NB4 (cell line): ENCODE measurements around the gene FAM181A.

Source experiments
- DNase-seq: peaks from one replicate; pipeline ENCODE4 v3.0.0; 2010; ENCODE audit warnings: low read depth
- H3K4me3 ChIP-seq: one replicate; pipeline ENCODE4 v1.5.1; 2011; ENCODE audit warnings: mild to moderate bottlenecking, low read depth, low read length, moderate library complexity
- MYC ChIP-seq: IDR thresholded peaks from 2 replicates; pipeline ENCODE4 v1.6.1; 2011; ENCODE audit warnings: low read depth, low read length
- POLR2A ChIP-seq: IDR thresholded peaks from 2 replicates; pipeline ENCODE4 v1.6.1; 2011; ENCODE audit warnings: mild to moderate bottlenecking; ENCODE audit not compliant: insufficient read length; ENCODE audit errors: extremely low read depth
- TF ChIP-seq, protein P1 (sequence below): IDR thresholded peaks from 2 replicates; pipeline ENCODE4 v1.6.1; 2011; ENCODE audit warnings: low read depth, low read length
- TF ChIP-seq, protein P2 (sequence below): IDR thresholded peaks from one replicate; pipeline ENCODE4 v1.5.1; 2012; ENCODE audit warnings: low read depth, low read length

FAM181A gene

DNA sequence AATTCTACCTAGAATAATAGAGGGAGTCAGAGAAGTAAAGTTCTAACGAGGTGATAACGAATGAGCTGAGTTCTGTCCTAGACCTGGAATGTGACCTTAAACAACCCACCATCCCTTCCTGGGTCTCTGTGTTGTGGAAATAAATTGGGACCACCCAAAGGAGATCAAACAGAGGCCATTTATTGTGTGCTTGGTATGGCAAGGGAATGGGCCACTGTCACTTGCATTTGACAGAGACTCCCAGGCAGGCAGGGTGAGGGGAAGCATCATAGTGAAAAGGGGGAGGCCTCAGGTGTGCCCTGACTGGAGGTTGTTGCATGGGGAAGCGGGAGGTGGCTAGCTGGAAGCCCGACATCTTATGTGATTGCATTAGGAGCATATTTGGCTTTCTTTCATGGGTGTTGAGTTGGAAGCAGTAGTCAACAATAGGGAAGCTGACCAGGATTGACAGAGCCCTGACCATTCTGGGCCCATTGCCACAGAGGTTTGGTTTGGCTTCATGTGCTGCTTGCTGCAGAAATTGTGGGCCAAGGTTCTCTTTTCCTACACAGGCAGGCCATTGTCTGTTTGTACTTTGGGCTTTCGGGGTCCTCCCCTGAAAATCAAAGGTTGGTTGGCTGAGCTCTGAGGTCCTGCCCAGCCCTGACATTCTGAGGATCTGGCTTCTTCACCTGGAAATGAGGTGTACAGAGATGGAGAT is 17.6 kb upstream of the FAM181A start:
- TF ChIP-seq, protein P1, sequence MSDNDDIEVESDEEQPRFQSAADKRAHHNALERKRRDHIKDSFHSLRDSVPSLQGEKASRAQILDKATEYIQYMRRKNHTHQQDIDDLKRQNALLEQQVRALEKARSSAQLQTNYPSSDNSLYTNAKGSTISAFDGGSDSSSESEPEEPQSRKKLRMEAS = no peak
- TF ChIP-seq POLR2A (no peak), MYC (no peak)
- TF ChIP-seq, protein P2, sequence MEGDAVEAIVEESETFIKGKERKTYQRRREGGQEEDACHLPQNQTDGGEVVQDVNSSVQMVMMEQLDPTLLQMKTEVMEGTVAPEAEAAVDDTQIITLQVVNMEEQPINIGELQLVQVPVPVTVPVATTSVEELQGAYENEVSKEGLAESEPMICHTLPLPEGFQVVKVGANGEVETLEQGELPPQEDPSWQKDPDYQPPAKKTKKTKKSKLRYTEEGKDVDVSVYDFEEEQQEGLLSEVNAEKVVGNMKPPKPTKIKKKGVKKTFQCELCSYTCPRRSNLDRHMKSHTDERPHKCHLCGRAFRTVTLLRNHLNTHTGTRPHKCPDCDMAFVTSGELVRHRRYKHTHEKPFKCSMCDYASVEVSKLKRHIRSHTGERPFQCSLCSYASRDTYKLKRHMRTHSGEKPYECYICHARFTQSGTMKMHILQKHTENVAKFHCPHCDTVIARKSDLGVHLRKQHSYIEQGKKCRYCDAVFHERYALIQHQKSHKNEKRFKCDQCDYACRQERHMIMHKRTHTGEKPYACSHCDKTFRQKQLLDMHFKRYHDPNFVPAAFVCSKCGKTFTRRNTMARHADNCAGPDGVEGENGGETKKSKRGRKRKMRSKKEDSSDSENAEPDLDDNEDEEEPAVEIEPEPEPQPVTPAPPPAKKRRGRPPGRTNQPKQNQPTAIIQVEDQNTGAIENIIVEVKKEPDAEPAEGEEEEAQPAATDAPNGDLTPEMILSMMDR = no peak
- no peak overlapping the region for H3K4me3 ChIP-seq
- no peak for DNase-seq

DNA sequence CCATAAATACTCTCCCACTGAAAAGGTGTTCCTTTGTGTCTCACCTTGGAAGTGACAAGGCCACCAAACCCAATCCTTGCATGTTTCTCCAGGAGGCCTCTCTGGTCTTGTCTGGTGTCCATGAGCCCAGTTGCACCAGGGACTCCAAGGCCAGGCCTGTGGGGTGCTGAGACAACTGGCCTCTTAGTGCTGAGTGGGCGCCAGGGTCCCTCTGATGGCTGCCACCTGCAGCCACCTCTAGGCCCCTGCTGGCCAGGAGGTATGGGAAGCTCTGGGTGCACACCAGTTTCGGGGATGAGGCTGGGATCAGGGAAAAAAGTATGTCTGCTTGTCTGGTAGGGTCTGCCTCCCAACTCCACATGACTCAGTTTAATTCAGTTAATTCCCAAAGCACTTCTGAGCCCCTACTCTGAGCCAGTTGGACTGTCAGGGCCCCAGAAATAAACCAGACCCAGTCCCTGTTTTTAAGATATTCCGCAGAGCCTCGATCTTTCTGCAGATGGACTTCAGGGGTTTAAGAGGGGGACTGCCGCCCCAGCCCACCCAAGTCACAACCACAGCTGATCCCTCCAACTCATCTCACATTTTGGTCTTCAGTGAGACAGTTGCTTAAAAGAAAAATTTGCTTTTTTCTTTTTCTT is 15.0 kb upstream of the FAM181A start:
- no peak overlapping the region for H3K4me3 ChIP-seq
- no peak for DNase-seq
- TF ChIP-seq, protein P1 = no peak
- TF ChIP-seq POLR2A (no peak), MYC (no peak)
- TF ChIP-seq, protein P2 = no peak

DNA sequence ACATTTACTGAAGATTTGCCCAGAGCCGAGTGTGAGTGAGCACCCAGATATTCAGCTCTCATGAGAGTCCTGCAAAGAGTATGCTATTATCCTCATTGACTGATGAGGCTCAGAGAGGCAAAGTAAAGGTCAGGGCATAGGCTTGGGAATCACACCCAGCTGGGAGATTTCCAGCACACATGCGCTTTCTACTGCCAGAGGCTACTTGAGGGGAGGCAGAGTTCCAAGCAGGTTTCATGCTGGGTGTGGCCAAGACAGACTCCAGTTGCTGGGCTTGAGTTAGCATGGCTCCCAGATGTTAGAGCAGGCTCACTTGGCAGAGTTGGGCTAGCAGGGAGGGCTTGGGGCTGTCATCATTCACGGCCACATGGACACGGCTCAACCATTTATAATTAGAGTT is 14.4 kb upstream of the FAM181A start:
- no peak overlapping the region for H3K4me3 ChIP-seq
- TF ChIP-seq MYC (no peak), POLR2A (no peak)
- TF ChIP-seq, protein P2 = no peak
- TF ChIP-seq, protein P1 = no peak
- no peak for DNase-seq

DNA sequence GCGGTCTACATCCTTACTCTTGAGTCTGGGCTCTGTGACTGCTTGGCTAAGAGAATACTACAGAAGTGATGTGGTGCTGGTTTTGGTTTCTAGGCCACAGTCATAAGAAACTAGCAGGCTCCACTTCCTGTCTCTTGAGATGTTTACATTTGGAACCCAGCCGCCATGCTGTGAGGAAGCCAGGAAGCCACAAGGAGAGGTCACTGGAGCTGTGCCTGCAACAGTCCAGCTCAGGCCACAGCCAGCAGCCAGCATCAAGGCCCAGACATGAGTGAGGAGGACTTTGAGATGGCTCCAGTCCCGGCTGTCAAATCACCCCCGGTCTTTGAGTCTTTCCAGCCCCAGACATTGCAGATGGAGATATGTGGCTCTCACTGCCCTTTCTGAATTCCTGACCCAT is 12.9 kb upstream of the FAM181A start:
- no peak overlapping the region for H3K4me3 ChIP-seq
- no peak for DNase-seq
- TF ChIP-seq POLR2A (no peak), MYC (no peak)
- TF ChIP-seq, protein P2 = no peak
- TF ChIP-seq, protein P1 = no peak

DNA sequence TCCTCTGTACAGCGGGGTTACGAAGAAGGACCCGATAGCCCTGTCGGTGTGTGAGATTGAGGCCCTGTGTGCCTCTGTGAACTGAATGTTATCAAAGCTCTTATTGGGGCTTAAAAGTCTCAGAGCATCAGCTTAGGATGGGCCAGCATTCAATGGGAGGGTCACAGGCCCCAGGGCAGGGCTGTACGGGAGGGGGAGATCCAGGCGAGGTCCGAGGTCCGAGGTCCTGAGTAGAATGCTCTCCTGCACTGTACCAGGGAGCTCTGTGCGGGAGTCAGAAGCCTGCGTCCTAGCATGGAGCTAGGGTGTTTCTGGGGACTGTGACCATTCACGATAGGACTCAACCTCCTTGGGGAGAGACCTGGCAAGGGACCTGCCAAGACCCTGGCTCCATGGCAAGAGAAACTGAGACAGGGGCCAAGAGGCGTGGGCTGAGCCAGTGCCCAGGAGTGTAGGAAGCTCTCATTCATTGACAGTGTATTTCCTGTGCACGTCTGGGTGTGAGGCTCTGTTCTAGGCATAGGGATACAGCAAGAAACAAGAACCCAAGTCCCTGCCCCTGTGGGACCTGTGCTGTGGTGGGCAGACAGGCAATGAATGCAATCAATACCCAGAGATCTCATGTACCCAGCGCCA is 12.0 kb upstream of the FAM181A start:
- TF ChIP-seq MYC = no peak
- TF ChIP-seq, protein P2 = no peak
- no peak for TF ChIP-seq POLR2A
- TF ChIP-seq, protein P1 = no peak
- no peak for DNase-seq
- no peak overlapping the region for H3K4me3 ChIP-seq
